ENCODE results near the gene PIGQ.

Gene PIGQ

DNA sequence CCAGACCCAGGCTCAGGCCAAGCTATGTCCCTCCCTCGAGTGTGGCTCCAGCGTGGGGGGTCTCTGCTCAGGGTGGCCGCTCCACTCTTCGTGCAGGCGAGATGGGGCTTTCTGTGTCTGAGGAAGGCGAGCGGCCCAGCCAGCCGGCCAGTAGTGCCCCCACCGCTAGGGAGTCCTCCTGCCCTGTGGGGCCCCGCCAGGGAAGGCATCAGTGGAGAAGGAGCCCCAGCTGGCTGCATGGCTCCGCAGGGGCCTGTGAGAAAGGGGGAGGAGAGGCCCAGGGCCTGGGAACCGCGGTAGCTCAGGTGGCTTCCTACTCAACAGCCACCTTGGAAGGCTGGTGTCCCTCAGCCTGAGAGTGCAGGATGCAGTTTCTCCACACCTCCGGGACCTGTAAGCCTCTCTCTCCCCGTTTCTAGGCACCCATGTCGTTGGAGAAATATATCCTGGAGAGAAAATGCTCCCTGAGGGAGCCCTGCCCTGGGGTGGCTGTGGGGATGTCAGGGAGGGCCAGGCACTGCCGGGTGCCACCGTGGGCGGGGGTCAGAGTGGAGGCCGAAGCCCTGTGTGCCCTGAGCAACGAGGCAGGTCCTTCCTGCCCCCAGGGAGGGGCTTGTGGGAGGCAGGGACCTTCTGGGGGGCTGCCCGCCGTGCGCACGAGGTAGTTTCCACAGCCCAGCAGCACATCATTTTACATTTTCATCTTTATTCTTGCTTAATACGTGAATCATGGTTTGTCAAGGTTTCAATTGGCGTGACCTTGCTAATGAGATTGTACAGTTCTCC, 3.3 kb downstream of the PIGQ start:
- DNase-seq, result no peak

DNA sequence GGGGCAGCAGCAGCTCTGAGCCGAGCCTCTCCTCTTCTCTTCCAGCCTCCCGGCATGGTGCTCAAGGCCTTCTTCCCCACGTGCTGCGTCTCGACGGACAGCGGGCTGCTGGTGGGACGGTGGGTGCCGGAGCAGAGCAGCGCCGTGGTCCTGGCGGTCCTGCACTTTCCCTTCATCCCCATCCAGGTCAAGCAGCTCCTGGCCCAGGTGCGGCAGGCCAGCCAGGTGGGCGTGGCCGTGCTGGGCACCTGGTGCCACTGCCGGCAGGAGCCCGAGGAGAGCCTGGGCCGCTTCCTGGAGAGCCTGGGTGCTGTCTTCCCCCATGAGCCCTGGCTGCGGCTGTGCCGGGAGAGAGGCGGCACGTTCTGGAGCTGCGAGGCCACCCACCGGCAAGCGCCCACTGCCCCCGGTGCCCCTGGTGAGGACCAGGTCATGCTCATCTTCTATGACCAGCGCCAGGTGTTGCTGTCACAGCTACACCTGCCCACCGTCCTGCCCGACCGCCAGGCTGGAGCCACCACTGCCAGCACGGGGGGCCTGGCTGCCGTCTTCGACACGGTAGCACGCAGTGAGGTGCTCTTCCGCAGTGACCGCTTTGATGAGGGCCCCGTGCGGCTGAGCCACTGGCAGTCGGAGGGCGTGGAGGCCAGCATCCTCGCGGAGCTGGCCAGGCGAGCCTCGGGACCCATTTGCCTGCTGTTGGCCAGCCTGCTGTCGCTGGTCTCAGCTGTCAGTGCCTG, 4.4 kb downstream of the PIGQ start:
- DNase-seq, result no peak

DNA sequence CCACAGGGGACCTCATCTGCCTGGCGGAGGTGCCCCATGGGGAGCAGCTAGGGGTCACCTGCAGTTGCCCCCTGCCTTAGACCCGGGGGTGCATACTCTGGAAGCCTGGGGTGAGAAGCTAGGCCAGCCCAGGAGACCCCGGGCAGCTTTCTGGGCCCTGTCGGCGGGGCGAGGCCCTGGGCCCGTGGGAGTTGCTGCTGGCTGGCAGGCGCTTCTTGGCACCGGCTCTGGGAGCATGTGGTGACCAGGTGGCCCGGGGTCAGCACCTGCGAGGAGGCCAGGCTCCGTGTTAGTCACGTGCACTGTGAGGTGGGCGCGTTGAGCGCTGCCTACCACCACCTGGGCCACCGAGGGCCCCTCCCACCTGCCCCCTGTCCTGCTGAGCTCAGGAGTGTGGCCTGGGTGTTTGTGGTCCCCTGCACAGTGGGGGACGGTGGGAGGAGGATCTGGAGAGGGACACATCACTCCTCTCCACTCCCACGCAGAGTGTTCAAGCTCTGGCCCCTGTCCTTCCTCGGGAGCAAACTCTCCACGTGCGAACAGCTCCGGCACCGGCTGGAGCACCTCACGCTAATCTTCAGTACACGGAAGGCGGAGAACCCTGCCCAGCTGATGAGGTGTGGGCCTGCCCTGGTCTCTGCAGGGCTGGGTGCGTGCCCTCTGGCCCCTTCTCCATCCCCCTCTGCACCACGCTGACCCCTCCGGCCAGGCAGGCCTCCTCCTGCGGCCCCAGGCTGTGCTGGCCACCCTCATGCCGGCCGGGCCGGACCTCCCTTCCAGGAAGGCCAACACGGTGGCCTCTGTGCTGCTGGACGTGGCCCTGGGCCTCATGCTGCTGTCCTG, 5.8 kb downstream of the PIGQ start:
- DNase-seq, result no peak

DNA sequence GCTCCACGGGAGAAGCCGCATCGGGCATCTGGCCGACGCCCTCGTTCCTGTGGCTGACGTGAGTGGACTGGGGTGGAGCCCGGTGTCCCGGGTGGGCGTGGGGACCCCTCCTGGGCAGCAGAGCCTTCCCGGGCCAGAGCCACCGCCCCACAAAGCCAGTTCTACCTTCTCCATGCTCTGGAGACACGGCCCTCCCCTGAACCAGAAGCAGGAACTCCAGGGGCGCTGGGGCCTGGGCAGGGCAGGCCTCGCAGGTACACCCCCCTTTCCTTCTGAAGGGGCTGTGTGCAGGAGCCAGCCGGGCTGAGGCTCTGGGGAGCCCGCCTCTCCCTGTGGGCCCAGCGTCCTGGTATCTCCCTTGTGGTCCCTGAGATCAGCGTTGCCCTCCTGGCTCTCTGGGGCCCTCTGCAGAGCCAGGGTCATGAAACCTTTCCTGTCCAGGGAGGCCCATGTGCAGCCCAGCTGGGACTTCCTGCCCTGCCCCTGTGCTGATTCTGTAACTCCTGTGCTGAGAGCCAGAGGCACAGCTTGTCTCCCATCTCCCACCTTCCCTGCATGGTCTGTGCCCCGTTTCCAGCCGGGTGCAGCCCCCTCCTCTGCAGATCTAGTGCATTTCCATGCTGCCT, 6.5 kb downstream of the PIGQ start:
- DNase-seq, result no peak

DNA sequence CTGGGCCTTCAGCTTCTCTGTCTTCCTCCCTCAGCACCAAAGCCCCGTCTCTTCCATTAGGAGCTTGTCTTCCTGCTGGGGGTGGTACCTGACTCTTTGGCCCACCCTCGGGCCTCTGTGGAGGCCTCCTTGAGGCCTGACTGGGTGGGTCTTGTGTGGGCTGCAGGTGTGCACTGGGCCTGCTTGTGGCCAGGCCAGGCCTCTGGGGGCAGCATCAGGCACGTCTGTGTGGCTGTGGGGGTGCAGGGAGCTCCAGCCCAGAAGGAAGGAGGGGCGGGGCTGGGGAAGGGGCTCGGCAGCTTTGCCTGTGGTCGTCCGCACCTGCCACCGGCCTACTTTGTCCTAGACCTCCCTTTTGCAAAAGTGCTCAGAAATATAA, 7.0 kb downstream of the PIGQ start:
- no peak for DNase-seq

DNA sequence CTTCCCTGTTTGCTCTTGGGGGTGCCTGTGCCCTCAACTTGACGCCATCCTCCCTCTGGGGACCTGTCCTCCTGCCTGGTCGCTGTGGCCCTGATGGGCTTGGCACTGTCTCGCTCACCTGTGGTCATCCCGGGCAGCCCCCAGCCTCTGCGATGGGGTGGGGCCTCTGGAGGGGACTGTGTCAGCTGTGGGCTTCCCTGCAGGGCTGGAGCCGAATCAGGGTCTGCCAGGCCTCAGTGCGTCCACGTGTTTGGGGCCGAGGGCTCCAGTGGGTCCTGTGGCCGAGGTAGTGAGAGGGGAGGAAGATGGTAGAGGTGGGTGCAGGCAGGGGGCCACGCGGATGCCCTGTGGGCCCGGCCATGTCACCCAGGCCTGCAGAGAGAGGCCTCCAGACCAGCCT, 8.0 kb downstream of the PIGQ start:
- no peak for DNase-seq

DNA sequence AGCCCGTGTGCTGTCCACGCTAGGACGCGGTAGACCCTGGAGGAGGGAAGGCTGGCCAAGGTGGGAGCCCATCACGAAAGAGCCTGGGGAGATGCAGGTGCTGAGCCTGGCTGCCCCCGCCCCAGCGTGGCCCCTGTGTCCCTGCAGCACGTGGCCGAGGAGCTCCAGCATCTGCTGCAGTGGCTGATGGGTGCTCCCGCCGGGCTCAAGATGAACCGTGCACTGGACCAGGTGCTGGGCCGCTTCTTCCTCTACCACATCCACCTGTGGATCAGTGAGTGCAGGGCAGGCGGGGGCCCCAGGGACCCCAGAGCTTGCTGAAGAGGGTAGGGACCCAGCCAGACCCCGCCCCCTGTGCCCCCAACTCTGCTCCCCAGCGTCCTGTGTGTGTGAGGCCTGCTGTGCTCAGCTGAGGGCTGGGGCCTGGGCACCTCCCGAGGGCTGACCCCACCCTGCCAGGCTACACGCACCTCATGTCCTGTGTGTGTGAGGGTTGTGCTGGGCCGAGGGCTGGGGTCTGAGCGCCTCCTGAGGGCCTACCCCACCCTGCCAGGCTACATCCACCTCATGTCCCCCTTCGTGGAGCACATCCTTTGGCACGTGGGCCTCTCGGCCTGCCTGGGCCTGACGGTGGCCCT, 8.6 kb downstream of the PIGQ start:
- DNase-seq, result no peak

DNA sequence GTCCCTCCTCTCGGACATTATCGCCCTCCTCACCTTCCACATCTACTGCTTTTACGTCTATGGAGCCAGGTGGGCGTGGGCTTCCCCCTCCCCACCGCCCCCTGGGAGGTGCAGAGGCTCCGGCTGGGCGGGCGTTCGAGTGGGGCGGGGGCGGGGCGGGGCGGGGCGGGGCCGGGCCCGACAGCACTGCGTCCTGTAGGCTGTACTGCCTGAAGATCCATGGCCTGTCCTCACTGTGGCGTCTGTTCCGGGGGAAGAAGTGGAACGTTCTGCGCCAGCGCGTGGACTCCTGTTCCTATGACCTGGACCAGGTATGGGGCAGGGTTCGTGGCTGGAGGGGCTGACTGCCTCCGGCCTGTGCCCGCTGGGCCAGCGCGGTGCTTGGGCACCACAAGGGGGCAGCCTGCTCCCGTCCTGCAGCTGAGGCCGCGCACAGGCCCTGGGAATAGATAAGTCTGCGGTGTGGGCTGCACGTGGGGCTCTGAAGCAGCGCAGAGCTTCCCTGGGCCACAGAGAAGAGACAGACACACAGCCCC, 9.2 kb downstream of the PIGQ start:
- DNase-seq, result peak; percentile 76

DNA sequence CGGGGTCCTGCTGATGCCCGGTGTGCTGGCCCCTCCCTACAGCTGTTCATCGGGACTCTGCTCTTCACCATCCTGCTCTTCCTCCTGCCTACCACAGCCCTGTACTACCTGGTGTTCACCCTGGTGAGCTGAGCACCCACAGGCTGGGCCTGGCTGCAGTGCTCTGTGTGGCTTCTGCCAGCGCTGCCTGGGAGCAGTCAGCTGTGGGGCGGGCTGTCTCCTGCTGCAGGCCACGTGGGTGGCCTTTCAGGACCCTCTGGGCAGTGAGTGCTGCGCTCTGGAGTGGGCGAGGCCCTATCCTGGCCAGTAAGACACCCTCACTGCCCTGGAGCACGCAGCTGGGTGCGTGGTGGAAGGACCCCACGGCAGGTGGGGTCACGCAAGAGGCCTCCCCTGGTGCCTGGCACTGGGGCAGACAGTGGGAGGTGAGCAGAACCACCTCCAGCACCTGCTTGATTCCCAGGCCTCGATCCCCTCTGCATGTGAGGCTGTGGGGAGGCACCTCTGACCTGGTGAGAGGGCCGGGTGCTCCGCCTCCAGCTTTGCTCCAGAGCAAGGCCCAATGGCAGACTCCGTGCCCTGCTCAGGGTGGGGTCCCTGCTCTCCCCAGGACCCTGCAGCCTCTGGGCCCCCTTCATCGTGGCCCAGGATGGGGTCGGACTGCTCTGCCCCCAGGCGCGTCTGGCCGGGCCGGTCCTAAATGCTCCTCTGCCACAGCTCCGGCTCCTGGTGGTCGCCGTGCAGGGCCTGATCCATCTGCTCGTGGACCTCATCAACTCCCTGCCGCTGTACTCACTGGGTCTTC, 10.6 kb downstream of the PIGQ start:
- DNase-seq, result no peak

DNA sequence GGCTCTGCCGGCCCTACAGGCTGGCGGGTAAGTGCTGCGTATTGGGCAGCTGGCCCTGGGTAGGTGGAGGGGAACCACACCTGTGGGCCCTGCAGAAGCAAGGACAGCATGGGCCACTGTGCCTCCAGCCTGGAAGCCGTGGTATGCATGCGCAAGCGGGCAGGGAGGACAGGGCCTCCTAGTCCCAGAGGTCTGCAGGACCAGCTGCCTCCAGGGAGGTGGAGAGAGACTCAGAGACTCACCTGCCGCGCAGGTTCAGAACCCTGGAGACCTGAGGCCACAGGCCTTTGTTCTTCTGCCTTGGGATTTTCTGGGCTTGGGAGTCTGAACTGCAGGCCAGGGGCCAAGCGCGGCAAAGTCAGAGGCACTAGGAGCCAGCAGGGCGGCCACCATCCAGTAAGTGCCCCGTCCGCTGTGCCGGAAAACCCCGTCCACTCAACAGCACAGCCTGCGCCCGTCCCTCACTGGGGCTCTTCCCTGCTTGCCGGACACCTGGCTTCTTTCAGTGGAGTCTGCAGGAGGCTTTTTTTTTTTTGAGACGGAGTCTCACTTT, 11.3 kb downstream of the PIGQ start:
- DNase-seq, result no peak

DNA sequence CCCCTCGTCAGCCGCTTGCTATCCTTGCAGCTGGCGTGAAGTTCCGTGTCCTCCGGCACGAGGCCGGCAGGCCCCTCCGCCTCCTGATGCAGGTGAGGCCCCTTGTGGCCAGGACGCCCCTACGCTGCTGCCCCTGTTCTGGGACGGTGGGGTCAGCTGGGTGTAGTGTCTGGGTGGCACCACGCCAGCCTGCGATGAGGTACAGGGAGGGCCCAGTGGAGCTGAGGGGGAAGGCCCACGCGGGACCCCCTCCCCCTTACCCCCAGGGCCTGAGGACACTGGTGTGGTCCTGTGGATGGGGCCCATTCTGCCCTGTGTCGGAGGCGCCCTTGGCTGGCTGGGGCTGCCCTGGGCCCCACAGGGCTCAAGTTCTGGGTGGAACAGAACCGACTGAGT, 12.4 kb downstream of the PIGQ start:
- no peak for DNase-seq

DNA sequence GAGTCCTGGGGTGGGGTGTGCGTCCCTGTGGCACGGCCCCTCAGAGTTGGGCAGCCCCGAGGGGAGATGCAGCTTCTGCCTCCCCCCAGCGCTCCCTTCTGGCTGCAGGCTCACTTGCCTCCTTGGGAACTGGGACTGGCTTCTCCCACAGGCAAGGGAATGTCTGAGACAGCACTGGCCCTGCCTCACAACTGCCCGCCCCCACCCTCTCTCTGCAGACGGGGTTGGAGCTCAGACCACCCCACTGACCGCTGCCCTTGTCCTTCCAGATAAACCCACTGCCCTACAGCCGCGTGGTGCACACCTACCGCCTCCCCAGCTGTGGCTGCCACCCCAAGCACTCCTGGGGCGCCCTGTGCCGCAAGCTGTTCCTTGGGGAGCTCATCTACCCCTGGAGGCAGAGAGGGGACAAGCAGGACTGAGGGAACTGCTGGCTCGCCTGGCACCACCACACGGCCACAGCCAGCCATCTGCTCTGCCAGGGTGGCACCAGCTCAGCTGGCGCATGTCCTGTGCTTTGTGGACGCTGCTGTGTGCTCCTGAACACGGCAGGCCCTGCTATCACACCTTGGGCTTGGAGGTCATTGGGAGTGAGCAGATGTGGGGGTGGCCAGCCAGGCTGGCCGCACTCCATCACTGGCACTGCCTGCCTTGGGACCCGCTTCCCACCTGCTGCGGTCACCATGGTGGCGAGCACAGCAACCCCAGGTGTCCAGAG, 13.0 kb downstream of the PIGQ start:
- no peak for DNase-seq

DNA sequence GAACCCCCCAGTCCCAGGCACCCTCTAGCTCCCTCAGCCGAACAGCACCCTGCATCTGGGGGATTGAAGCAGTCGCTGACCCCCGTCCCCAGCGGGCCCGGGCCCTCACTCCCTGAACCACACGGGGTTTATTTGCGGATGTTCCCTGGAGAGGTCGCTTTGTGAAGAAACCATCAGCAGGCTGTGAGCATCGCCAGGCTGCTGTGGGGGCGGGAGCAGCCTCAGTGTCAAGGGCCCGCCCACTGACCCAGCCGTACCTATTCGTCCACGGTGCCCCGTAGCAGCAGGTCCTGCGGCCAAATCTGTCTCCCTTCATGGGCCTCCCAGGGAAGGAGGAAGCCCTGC, 13.7 kb downstream of the PIGQ start:
- no peak for DNase-seq

DNA sequence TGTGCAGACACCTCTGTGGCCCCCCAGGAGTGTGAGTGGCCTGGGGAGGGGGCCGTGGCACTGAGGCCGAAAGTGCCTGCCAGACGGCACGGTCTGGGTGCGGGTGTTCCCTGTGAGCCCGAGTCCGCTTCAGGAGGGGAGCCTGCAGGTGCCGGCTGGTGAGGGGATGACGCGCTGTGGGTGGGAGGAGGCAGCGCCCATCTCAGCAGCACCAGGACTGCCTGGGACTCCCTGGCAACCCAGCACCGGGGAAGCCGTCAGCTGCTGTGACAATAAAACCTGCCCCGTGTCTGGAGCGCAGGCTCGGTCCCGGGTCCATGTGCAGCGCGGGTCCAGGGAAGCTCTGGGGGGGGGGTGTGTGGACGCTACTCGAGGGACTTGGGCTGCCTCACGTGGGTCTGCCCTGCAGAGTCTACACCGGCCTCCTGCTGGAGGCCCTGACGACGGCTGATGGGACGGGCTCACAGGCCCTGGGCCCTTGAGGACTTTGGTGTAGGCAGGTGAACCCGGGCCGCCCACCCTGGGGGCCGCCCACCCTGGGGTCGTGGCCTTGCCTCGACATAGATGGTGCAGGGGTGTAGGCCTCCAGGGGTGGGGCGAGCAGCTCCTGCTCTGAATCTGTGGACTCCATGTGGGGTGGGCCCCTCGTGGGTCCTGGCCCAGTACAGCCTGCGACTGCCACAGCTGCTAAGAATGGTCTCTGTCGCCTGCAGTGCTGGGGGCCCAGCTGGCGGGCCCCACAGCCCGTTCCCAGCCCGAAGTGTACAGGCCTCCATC, 14.2 kb downstream of the PIGQ start:
- no peak for DNase-seq

DNA sequence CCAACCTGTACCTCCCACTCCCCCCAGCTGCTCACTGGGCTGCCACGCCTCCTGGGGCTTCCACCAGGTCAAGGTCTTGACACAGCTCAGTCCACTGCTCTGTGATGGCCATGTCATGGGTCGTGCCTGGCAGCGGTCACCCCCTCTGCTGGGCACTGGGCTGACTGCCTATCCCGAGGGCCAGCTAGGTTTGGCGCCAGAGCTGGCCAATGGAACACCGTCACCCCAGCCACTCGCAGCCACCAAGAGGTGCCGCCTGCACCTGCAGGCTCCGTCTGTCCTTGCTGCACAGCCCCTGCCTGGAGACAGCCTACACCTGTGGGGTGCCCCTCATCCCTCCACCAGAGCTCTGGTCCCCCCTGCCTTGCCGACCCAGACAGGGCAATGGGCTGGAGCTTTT, 15.6 kb downstream of the PIGQ start:
- no peak for DNase-seq

DNA sequence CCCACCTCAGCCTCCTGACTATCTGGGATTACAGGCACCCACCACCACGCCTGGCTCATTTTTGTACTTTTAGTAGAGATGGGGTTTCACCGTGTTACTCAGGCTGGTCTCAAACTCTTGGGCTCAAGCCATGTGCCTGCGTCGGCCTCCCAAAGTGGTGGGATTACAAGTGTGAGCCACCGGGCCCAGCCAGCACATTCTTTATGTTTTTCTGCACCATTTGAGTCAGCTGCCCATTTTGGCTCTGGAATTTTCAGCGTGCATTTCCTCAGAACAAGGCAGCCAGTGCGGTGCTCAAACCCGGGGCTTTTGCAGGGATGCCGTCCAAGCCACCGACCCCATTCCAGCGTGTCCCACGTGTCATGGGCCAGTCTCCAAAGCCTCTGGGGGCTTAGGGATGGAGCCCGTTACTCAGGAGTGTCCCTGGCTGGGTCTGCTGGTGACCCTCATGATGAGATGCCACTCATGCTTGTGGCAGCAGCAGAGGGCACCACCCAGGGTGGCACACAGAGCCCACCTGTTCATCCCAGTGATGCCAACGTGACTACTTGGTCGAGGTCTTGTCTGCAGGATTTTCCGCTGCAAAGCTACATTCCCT, 16.4 kb downstream of the PIGQ start:
- no peak for DNase-seq

DNA sequence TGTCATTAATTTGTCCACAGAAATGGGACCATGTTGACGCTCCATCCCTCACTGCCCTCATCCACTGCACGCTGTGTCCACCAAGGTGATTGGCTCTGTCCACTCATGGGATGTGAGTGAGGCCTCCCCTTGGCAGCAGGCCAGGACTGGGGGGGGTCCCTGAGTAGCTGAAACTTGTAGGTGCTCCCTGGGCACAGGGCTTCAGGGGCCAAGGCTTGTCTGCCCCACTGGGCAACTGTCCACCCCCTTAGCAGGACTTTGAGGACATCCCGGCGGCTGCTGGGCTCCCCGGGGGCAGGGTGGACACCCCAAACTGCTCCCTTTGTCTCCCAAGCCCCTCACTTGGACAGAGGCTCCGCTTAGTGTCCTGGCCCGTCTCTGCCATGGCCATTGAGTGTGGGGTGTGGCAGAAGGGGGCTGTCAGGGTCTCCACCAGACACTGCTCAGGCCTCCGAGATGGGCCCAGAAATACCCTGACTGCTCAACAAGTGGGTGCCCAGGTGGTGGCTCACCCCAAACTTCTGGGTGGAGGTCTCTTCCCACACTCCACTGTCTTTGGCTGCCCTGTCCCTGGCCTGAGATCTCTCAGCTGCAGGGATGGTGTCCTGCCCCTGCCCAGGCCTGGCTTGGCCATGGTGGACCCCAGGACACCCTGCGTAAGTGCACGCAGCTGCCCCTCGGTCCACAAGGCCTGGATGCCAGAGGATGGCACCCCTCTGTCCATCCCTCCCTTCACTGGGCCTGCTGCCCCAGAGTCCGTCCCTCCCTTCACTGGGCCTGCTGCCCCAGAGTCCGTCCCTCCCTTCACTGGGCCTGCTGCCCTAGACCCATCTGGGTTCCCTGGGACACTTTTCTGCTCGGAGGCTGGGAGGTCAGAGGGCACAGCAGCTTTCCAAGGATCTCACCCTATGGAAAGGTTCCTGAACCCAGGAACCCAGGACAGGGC, 17.1 kb downstream of the PIGQ start:
- DNase-seq, result no peak

DNA sequence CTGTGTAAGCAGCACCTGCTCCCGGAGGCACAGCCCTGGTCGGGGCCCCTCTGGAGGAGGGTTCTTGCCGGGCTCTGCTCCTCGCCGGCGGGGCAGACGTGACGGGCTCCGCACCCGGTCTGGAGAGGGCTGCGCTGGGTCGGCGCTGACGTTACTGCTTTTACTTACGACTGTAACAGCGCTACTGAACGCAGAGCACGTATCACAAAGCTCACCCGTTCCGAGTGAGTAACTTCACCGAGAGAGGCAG, 18.8 kb downstream of the PIGQ start:
- DNase-seq, result peak; percentile 63
